ENCODE measurements around the gene TLE6. TPM values are rescaled to one million over a fixed set of nuclear protein-coding genes. Genes with fewer than 3 reads are reported as not detected.

The TLE6 gene
- polyA plus RNA-seq, 1 donor, result 8.6 TPM

Other genes starting within 250 kb of the TLE6 start
- gene SLC39A3, start 237.5 kb upstream of the TLE6 start, polyA plus RNA-seq (ENCODE audit: insufficient read length), result 25.1 TPM
- 52.4 TPM for gene SGTA, start 194.3 kb upstream of the TLE6 start, polyA plus RNA-seq (ENCODE audit: insufficient read length)
- gene THOP1, start 192.1 kb upstream of the TLE6 start, polyA plus RNA-seq (ENCODE audit: insufficient read length), result 47.1 TPM
- 11.1 TPM for gene ZNF554, start 157.7 kb upstream of the TLE6 start, polyA plus RNA-seq (ENCODE audit: insufficient read length)
- 13.5 TPM for gene ZNF555, start 136.1 kb upstream of the TLE6 start, polyA plus RNA-seq (ENCODE audit: insufficient read length)
- 1.0 TPM for gene ZNF556, start 110.2 kb upstream of the TLE6 start, polyA plus RNA-seq (ENCODE audit: insufficient read length)
- 8.6 TPM for gene ZNF57, start 76.6 kb upstream of the TLE6 start, polyA plus RNA-seq (ENCODE audit: insufficient read length)
- gene ZNF77, start 32.6 kb upstream of the TLE6 start, polyA plus RNA-seq (ENCODE audit: insufficient read length), result 9.7 TPM
- 30.0 TPM for gene TLE2, start 51.7 kb downstream of the TLE6 start, polyA plus RNA-seq (ENCODE audit: insufficient read length)
- 381 TPM for gene TLE5, start 84.9 kb downstream of the TLE6 start, polyA plus RNA-seq (ENCODE audit: insufficient read length)
- gene GNA11, start 116.8 kb downstream of the TLE6 start, polyA plus RNA-seq (ENCODE audit: insufficient read length), result 60.7 TPM
- gene GNA15, start 158.5 kb downstream of the TLE6 start, polyA plus RNA-seq (ENCODE audit: insufficient read length), result 0.65 TPM
- gene S1PR4, start 201.2 kb downstream of the TLE6 start, polyA plus RNA-seq (ENCODE audit: insufficient read length), result 0.12 TPM
- gene NCLN, start 208.4 kb downstream of the TLE6 start, polyA plus RNA-seq (ENCODE audit: insufficient read length), result 38.7 TPM
- 0.96 TPM for gene CELF5, start 247.1 kb downstream of the TLE6 start, polyA plus RNA-seq (ENCODE audit: insufficient read length)

Data from left kidney (tissue), 1 donor.